A549 treated with CpdA at 1 μM for 4 hours (cell line): Measurements from ENCODE around the gene RAD18. TPM values are rescaled to one million over a fixed set of nuclear protein-coding genes. Genes with fewer than 3 reads are reported as not detected.

Experiments
- total RNA-seq: library from RNA; stranded (reverse); fragments of 200-300 nt; extraction: Qiagen RNA extraction; gene quantifications from 5 replicates; pipeline ENCODE4 v1.2.3, GENCODE V29; 2022; ENCODE audit warnings: low read depth

The RAD18 gene, protein sequence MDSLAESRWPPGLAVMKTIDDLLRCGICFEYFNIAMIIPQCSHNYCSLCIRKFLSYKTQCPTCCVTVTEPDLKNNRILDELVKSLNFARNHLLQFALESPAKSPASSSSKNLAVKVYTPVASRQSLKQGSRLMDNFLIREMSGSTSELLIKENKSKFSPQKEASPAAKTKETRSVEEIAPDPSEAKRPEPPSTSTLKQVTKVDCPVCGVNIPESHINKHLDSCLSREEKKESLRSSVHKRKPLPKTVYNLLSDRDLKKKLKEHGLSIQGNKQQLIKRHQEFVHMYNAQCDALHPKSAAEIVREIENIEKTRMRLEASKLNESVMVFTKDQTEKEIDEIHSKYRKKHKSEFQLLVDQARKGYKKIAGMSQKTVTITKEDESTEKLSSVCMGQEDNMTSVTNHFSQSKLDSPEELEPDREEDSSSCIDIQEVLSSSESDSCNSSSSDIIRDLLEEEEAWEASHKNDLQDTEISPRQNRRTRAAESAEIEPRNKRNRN
- 11.7 to 14.9 TPM (median 14.7 TPM) in 5 replicates for total RNA-seq

DNA sequence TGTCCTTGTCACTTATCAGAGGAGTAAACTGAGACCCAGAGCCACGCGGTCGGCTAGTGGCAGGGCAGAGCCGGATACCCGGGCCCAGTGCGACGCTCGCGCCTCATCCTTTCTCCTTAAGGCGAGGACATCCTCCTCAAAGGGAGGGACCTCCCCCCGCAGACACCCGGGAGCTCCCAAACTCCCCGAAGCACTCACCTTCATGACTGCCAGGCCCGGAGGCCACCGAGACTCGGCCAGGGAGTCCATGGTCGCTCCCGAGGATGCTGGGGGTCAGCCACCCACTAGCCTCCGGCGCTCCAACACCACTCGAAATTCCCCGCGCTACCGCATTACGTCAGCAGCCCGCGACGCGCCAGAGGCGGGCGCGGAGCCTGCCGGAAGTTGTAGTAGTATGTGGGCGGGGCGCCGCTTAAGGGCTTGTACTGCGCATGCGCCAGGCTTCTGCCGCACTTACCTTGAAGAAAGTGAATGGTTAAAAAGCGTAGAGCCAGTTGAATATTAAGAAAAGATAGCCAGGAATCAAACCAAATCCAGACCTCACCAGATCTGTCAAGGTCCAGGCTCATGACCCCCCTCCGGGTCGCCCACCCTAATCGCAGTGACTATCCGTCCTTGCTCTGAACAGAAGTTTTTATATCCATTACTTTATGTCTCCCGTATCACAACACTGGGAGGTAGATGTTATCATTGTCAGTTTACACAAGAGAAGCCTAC, at the start of gene RAD18:
TSS of gene RAD18 (minus strand) at position 336 of the 717 bp plus-strand sequence. CDS start at position 249, 87 bp downstream.

Other genes with a start within 250 kb of the RAD18 start
- gene CAV3, start 229.7 kb downstream of the RAD18 start, total RNA-seq = 0.17 TPM in 1 of 5 replicates, not detected in the others
- 9.0 to 10.9 TPM (median 9.4 TPM) in 5 replicates for gene OXTR, start 193.9 kb downstream of the RAD18 start, total RNA-seq